CD4-positive, alpha-beta T cell treated with Interleukin-15 for 1 hour (primary cell): ENCODE data around the gene EPHB2.
"Not testable (repeated sequence)": the region's sequence is repeated elsewhere in the genome, so short reads cannot be mapped to it uniquely, and the experiment has no call there.

Experiments
- DNase-seq: peaks from one replicate; pipeline ENCODE4 v3.0.0-alpha.2; 2020

Gene EPHB2

DNA sequence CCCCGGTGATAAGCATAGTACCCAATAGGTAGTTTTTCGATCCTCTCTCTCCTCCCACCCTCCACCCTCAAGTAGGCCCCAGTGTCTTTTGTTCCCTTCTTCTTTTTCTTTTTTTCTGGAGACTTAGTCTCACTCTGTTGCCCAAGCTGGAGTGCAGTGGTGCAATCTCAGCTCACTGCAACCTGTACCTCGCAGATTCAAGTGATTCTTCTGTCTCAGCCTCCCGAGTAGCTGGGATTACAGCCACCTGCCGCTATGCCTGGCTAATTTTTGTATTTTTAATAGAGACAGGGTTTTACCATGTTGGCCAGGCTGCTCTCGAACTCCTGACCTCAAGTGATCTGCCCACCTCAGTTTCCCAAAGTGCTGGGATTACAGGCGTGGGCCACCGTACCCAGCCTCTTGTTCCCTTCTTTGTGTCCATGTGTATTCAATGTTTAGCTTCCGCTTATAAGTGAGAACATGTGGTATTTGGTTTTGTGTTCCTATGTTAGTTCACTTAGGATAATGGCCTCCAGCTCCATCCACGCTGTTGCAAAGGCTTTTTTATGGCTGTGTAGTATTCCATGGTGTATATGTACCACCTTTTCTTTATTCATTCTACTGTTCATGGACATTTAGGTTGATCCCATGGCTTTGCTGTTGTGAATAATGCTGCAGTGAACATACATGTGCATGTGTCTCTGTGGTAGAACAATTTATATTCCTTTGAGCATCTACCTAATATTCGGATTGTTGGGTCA is 133.0 kb downstream of the EPHB2 start:
- not testable (repeated sequence) for DNase-seq

DNA sequence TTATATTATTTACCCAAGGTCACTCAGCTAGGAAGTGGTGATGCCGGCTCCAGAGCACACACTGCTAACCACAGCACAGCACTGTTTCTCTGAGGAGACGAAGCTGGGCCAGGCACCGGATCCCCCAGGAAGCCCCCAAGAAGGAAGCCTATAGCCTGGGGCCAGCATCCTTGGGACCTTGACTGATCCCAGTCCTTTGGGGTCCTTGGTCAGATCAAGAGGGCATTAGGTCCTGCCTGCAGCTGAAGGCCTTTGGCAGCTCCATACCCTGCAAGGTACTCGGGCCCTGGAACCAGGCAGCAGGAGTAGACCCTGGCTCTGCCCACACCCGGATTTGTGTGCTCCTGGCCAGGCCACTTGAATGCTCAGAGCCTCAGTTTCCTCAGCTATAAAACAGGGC is 134.0 kb downstream of the EPHB2 start:
- no peak for DNase-seq

DNA sequence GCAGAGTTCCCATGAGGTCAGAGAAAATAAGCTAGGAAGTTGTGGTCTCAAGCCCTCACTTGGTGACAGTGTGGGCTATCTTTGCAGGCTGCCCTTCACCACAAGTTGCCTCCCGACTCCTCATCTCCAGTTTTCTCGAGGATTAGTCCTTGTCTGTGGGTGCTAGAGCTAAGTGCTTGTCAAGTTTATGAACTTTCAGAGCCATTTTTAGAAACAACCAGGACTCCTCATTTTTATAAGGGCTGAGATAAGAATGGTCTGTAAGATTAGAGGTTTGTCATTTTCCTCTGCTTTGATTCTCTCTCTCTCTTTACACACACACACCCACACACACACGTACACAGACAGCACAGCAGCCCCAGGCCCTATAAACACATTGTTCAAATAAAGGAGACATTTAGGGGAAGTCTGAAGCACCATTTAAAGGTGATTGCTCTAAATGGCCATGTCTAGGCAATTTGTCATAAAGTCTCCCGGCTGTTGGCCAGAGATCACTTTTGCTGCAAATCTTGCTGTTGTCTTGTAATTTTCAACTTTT is 134.8 kb downstream of the EPHB2 start:
- no peak for DNase-seq

DNA sequence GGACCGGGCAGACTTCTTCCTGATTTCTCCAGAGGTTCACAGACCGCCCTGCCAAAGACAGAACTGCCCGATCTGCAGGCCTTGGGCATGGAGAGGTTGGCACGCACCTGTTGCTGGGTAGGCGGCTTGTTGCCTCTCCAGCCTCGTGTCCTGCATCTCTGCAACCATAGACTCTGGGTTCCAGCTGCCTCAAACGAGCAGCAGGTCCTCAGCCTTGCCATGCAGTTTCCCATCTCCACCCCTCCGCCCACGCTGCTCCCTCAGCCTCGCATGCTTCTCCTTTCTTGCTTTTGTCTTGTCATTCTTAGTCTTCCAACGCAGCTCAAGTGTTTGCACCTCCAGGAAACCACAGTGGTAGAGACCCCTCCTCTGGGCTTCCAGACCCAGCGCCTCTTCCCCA is 135.8 kb downstream of the EPHB2 start:
- no peak for DNase-seq

DNA sequence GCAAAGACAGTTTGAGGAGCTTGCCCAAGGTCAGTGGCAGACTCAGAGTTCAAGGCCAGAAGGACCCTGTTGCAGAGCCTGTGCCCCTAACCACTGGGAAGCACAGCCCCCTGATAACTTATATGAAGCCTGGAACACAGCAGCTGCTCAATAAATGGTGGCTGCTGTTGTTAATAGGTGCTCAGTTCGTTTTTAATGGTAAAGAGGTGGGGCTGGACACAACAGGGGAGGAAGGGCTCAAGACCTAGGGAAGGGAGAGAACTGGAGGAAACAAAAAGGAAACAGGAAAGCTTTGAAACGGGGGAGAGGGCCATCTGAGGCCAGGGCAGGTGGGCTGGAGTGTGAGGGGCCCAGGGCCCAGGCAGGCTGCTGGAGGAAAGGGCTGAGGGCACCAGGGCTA is 136.6 kb downstream of the EPHB2 start:
- no peak for DNase-seq

DNA sequence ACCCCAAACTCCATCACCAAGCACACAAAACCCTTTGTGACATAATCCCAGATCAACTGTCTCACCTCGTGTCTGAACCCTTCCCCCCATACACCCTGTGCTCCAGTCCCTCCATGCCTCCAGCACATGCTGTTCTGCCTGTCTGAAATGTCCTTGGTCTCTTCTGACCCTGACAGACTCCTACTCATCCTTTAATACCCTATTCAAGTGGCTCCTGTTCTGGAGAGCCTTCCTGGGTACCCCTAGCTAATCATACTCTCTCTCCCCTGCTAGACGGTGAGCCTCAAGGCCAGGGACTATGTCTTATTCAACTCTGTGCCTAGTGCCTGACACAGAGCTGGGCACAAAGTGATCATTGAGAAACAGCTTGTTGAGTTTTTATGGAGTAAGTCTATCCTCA is 137.1 kb downstream of the EPHB2 start:
- no peak for DNase-seq

DNA sequence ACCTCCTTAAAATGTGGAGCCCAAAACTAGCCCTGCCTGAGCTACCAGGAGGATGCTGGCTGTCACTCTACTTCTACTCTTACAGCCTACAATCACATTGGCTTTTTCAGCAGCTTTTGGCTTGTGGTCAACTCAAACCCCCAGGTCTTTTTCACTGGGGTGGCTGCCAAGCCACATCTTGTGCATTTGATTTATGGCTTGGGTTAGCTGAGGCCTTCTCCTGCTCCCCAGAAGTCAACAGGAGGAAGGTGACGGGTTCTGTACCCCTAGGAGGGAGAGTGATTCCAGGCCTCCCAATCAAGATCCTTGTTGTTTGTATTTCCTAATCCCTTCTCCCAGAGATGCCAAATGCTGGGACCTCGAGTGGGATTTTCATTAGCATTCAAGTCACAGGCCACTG is 137.8 kb downstream of the EPHB2 start:
- DNase-seq = no peak

DNA sequence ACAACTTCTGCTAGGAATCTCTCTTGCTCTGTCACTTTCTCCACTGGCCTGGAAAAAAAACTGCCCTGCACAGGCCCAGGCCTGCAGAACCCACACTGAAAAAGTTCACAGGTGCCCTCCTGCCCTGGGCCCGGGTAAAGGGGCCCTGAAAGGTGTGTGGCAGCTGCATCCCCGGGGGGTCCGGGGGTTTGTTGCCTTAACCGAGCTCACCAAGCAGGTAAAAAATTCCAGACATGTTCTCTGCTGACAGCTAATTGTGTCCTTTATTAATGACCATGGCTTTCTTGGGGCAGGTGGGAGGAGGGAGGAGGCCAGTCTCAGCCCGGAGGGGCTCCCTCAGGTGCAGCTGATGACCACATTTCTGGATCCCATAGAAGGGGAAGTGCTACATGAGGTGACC is 139.1 kb downstream of the EPHB2 start:
- no peak for DNase-seq

DNA sequence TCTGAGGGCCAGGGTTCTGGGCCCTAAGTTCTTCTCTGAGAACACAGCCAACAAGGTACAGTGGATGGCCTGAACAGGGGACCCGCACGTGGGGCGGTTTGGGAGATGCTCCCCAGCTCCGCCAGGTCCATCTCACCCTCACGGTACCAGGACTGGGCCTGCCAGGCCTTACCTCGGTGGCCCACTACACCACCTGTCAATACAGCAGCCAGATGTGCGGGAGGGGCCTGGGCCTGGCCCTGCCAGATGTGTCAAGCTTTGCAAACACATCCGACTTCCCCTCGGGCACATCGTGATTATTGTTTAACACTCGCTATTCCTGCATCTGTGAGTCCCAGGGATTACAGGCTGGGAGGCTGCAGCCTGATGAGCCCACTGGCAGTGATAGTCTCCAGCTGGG is 139.6 kb downstream of the EPHB2 start:
- no peak for DNase-seq

DNA sequence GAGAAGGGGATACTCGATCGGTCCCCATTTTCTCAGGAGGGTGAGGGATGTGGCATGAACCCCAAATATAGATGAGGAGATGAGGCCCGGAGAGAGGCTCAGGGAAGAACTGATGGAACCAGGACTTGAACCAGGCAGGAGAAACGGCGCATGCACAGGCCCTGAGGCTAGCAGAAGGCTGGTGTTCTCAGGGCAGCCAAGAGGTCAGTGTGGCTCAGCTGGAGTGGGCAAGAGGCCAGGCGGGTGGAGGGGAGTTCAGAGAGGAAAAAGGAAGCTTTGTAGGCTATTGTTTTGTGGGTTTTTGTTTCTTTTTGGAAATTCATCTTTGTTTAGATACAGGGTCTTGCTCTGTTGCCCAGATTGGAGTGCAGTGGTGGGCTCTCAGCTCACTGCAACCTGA is 140.0 kb downstream of the EPHB2 start:
- no peak for DNase-seq

DNA sequence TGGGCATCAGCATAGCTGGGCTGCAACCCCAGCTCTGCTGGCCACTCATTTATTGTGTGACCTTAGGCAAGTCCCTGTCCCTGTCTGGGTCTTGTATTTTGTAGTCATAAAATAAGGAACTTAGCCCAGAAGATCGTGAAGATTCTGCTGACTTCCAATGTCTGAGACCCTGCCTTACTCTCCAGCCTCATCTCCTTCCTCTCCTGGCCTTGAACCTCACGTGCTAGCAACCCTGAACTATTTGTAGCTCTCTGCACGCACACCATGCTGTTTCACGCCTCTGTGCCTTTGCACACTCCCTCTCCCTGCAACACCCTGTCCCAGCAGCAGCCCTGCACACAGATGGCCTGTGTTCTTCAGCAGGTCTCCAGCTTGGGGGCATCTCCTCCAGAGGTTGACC is 140.9 kb downstream of the EPHB2 start:
- no peak for DNase-seq

DNA sequence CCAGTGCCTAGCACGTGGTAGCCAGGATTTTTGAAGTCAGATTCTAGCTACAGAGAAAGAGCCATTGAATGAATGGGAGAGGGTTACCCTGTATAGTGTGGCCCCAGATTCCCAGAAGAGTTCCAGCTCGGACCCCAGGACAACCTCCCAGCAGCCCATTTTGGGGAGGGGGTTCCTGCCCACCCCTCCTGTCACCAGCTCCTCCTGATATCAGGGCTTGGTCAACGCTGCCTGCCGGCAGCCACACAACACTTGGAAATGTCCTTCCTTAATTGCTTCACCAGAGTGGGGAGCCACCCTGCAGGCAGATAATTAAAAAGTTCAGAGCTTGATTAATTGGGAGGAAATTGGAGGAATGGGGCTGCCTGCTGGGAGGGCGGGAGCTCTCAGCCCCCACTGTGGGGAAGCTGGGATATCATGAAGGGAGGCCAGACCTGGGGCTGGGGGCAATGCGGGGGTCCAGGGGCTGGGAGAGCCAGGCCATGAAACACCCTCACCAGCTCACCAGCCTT is 141.6 kb downstream of the EPHB2 start:
- no peak for DNase-seq

DNA sequence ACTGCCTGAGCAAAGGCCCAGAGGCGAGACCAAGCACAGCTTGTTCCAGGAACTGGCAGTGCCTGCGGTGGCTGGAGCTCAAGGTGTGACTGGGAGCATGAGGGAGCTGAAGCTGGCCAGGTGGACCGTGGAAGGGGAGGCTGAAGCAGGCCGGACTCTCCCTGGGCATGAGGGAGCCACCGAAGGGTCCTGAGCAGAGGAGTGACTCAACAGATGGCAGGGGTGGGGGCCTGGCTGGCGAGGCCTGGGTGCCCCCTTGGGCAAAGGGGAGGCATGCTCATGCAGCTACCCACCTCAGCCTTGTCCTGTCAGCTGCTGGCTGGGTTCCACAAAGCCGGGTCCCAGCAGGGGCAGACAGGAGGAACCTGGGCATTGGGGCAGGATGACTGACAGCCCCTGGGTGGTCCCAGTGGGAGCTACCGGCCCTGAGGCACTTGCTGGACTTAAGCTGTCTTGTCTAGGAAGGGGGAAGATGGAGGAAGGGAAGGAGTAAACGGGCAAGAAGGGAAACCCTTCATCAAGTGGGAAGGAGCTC is 143.1 kb downstream of the EPHB2 start:
- no peak for DNase-seq

DNA sequence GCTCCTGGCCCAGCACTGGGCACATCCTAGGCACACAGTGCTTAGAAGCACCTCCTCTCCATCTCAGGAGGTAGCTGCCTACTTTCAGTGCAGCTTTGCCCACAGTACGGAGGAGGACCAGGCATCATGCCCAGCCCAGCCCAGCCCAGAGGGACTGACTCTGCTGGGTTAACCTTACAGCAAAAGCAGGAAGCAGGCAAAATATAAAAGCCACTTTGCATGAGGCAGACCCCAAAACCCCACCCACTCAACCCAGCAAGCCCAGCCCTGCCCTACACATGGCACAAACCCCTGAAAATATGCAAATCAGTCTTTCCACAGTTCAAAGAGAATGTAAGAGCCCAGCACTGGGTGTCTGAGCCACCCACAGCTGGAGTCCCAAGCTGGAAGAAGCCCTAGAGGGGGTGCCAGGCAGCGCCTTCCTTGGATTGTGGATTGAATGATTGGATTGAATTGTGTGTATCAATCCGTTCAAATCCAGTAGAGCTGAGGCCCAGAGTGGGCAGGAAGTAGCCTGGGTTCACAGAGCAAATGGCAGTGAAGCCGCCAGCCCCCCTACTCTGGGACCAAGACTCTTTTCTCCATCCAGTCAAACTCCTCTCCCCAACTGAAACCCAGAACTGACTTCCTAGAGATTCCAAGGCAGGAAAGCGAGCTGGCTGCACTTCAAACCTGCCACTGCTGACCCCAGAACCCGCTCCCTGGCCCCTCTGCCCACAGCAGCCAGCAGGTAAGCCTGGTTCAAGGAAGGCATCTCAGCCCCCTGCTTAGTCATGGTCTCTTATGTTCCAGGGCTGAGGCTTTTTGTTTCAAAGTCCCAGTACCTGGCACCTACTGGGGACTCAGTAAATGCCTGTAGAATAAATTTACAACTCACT is 144.3 kb downstream of the EPHB2 start:
- no peak for DNase-seq

DNA sequence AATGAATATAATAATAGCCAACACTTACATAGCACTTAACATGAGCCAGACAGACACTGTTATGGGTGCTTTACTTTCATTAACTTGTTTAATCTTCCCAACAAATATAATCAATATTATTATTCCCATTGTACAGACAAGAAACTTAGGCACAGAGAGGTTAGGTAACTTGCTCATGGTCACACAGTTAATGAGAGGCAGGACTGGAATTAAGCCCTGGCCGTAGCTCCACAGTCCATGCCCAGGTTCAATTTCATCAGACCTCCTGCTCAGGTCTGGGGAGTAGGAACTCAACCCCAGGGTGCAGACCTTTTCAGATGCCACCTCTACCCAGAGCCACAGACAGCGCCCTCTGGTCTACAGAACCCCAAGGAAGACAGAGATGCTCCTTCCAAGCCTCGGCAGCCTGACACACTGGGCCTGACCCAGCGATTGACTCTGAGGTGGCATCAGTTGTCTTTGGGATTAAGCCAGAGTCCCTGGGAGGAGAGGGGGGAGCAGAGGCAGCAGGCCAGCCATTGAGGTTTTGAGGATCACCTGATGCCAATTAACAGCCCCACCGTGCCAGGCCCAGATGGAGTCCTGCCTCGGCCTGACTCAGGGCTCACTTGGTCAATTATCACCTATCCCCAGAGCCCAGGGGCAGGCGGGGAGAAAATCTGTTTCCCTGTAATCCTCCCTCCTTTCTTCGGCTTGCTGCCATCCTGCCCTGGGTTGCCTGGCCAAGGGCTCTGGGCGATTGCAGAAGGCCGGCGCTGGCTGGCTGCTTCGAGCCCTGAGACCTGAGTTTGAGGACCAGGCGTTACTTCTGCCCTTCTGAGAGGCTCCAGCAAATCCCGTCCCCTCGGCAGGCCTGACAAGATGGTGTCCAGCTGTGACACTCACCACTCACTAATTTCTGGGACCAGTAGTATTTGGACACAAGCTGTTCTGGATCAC is 145.3 kb downstream of the EPHB2 start:
- DNase-seq = no peak

DNA sequence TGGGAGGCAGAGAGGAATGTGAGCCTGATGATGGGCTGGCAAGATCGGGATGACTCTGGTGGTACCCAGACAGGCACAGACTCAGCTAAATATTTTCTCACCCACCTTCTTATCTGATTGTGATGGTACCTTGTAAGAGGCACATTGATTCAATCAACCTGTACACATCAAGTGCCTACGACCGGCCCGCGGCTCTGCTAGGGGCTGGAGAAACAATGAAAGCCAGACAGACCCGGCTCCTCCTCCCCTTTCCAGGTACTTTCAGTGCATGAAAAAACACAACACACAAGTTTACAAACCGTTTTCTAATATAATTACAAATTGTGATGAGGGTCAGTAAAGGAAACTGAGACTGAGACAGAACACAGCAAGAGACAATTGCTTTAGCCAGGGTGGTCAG is 147.0 kb downstream of the EPHB2 start:
- no peak for DNase-seq

DNA sequence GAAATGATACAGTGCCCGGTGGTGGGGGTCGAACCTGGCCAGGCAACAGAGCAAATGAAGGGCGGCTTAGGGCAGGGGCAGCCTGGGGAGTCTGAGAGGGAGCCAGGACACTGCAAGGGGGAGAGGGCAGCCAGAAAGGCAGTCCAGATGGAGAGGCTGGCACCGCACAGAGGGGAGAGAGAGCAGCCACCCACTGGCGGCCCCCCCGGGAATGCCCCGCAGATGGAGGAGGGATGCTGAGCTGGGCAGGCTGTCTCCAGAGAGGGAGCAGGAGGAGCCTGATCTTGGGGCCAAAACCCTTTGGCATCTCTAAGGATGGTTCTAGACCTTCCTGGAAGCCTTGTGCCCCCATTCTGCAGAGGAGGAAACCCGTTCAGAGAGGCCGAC is 149.8 kb downstream of the EPHB2 start:
- no peak for DNase-seq

DNA sequence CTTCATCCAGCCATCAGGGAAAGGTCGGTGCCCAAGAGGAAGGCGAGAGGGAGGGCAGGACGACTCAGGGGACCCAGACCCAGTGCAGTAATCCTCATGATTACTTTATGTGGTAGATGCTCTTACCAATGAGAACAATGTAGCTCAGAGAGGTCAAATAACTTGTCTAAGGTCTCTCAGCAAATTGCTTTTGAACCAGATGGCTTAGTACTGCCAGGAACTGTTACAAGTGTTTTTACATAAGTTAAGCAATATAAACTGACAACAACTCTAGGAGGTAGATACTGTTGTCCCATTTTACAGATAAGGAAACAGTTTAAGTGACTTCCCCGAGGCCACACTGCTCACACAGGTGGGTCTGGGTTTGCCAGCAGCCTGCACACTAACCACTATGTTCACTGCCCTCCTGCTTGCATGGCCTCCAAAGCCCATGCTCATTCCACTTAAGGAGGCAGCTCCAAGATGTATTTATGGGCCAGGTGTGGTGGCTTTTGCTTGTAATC is 150.3 kb downstream of the EPHB2 start:
- DNase-seq = no peak

DNA sequence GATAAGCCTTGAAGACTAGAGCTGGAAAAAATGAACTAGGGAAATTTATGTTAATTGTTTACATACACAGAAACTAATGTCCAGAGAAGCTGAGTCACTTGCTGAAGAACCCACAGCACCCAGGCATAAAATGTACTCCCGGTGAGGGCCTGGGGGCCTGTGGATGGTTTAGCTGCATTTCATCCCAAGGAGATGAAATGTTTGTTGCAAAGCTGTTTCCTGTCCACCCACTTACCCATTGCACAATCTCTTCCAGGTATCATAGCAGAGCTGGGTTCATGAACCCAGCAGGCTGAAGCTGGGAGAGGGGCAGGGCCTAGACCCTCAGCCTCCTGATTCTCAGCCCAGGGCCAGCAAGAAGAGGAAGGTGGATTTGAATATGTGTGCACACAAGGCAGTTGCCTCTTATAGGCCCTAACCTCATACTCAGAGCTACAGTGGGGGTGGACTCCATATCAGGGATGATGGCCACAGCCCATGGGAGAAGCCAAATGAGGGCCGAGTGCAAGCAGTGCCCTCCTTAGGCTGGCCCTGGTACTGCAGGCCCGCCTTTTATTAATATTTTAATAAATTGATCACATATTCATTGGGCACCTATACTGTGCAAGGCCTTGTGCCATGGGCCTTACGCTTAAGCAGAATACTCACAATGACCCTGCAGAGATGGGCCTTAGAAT is 151.3 kb downstream of the EPHB2 start:
- DNase-seq = no peak

DNA sequence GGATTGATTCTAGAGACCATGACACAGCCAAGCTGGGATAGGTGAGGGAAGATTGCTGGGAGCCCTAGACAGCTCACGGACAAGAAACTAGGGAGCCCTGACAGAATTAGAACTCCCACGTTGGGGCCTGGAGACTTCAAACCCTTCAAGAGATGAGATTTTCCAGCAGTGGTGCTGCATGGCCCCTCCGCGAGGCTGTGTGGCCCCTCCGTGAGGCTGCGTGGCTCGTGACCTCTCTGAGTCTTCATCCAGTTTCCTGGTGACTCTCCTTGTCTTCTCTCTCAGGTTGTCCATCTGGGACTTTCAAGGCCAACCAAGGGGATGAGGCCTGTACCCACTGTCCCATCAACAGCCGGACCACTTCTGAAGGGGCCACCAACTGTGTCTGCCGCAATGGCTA is 152.1 kb downstream of the EPHB2 start:
- DNase-seq = no peak

DNA sequence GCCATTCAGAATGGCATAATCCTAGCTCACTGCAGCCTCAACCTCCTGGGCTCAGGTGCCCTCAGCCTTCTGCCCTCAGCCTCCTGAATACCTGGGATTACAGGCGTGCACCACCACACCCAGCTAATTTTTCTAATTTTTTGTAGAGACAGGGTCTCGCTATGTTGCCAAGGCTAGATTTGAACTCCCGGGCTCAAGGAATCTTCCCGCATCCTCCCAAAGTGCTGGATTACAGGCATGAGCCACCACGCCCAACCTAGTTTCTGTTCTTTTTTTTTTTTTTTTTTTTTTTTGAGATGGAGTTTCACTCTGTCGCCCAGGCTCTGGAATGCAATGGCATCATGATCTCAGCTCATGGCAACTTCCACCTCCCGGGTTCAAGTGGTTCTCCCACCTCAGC is 153.1 kb downstream of the EPHB2 start:
- no peak for DNase-seq

DNA sequence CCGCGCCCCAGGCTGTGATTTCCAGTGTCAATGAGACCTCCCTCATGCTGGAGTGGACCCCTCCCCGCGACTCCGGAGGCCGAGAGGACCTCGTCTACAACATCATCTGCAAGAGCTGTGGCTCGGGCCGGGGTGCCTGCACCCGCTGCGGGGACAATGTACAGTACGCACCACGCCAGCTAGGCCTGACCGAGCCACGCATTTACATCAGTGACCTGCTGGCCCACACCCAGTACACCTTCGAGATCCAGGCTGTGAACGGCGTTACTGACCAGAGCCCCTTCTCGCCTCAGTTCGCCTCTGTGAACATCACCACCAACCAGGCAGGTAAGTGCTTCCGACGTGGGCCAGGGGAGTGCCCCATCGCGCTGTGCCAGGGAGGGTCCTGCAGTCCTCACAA is 154.2 kb downstream of the EPHB2 start:
- no peak for DNase-seq
